Neural progenitor cell (in vitro differentiated cells): ENCODE results near the gene ATF3. TPM values are rescaled to one million over a fixed set of nuclear protein-coding genes. Genes with fewer than 3 reads are reported as not detected.

ENCODE experiments used
- DNase-seq: peaks from one replicate; pipeline ENCODE4 v3.0.0-alpha.2; 2016; ENCODE audit warnings: low spot score
- H2AFZ ChIP-seq: fragments of 200-600 bp; sonication (generic); replicated peaks from 2 replicates; pipeline ENCODE4 v1.6.1; 2016; ENCODE audit warnings: antibody characterized with exemption
- H3F3A ChIP-seq: fragments of 200-600 bp; sonication (generic); 2 replicates; pipeline ENCODE4 v1.6.1; 2016; ENCODE audit warnings: antibody characterized with exemption, low read depth
- H3K27ac ChIP-seq: fragments of 200-600 bp; sonication (generic); 2 replicates; pipeline ENCODE4 v1.5.1; 2016; ENCODE audit warnings: mild to moderate bottlenecking
- H3K27me3 ChIP-seq: fragments of 200-600 bp; sonication (generic); 2 replicates; pipeline ENCODE4 v1.6.1; 2016; ENCODE audit warnings: mild to moderate bottlenecking, moderate library complexity
- H3K36me3 ChIP-seq: fragments of 200-600 bp; sonication (generic); 2 replicates; pipeline ENCODE4 v1.5.1; 2016
- H3K4me1 ChIP-seq: fragments of 200-600 bp; sonication (generic); 2 replicates; pipeline ENCODE4 v1.6.1; 2016; ENCODE audit warnings: mixed run types
- H3K4me2 ChIP-seq: fragments of 200-600 bp; sonication (generic); 2 replicates; pipeline ENCODE4 v1.6.1; 2016
- H3K4me3 ChIP-seq: fragments of 200-600 bp; sonication (generic); 2 replicates; pipeline ENCODE4 v1.5.1; 2016
- H3K79me2 ChIP-seq: fragments of 200-600 bp; sonication (generic); 2 replicates; pipeline ENCODE4 v1.6.1; 2016; ENCODE audit warnings: low read depth
- H3K9ac ChIP-seq: fragments of 200-600 bp; sonication (generic); 2 replicates; pipeline ENCODE4 v1.6.1; 2016
- H3K9me3 ChIP-seq: fragments of 200-600 bp; sonication (generic); 2 replicates; pipeline ENCODE4 v1.5.1; 2016; ENCODE audit warnings: low read depth
- H4K20me1 ChIP-seq: fragments of 200-600 bp; sonication (generic); 2 replicates; pipeline ENCODE4 v1.6.1; 2016; ENCODE audit warnings: low read depth
- H3K27ac Mint-ChIP-seq: 3 replicates; pipeline ENCODE4 v1.8.0; 2021; ENCODE audit warnings: mixed read lengths
- H3K27me3 Mint-ChIP-seq: 2 replicates; pipeline ENCODE4 v1.8.0; 2022; ENCODE audit warnings: low read depth, mild to moderate bottlenecking, inconsistent platforms, moderate library complexity, mixed read lengths; ENCODE audit not compliant: insufficient read depth
- H3K36me3 Mint-ChIP-seq: 3 replicates; pipeline ENCODE4 v1.8.0; 2021; ENCODE audit warnings: mixed read lengths
- H3K4me1 Mint-ChIP-seq: 3 replicates; pipeline ENCODE4 v1.8.0; 2021; ENCODE audit warnings: mixed read lengths
- H3K4me3 Mint-ChIP-seq: 3 replicates; pipeline ENCODE4 v1.8.0; 2021; ENCODE audit warnings: mild to moderate bottlenecking, moderate library complexity, mixed read lengths
- H3K9me3 Mint-ChIP-seq: 3 replicates; pipeline ENCODE4 v1.8.0; 2020; ENCODE audit warnings: mixed read lengths
- EZH2 ChIP-seq: fragments of 200-600 bp; sonication (generic); IDR thresholded peaks from 2 replicates; pipeline ENCODE4 v1.6.1; 2017; ENCODE audit warnings: antibody characterized with exemption, mild to moderate bottlenecking, moderate library complexity
- EZH2phosphoT487 ChIP-seq: fragments of 200-600 bp; sonication (generic); IDR thresholded peaks from 2 replicates; pipeline ENCODE4 v1.6.1; 2017; ENCODE audit warnings: antibody characterized with exemption
- total RNA-seq: library from RNA; depleted of rRNA; stranded (reverse); fragments of >200 nt; gene quantifications from 2 replicates; pipeline ENCODE4 v1.2.3, GENCODE V29; 2015; ENCODE audit warnings: low replicate concordance
- TF ChIP-seq, protein P1 (sequence below): fragments of 200-600 bp; sonication (generic); IDR thresholded peaks from 2 replicates; pipeline ENCODE4 v1.5.1; 2017; ENCODE audit warnings: antibody characterized with exemption, mild to moderate bottlenecking

ATF3 gene
- total RNA-seq, 1 donor from 2014 or later, result 7.8 TPM

DNA sequence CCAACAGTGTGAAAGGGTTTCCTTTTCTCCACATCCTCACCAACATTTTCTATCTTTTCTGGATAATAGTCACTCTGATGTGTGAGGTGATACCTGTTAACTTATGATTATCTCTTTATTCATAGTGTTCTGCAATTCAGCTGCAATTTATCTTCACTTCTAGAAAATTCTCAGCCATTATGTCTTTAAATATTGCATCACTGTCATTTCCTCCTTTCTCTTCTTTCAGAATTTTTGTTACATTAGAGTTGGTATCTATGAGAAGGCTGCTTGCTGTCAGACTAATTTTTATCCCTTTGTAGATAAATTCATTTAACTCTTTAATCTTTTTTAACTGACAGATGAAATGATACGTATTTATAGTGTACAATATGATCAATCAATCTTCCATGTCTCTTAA, 30.5 kb upstream of the ATF3 start:
- H3K27ac Mint-ChIP-seq, result no peak overlapping the region
- no peak overlapping the region for H3K4me3 Mint-ChIP-seq
- no peak overlapping the region for H2AFZ ChIP-seq
- no peaks in the 10 kb centered on the region for H3K27me3 ChIP-seq
- H3K36me3 ChIP-seq, result no peaks in the 10 kb centered on the region
- no peaks in the 10 kb centered on the region for H3K79me2 ChIP-seq
- DNase-seq, result no peak
- no peak overlapping the region for H3K4me3 ChIP-seq
- no peak overlapping the region for H3K27ac ChIP-seq
- H3K9me3 ChIP-seq, result no peaks in the 10 kb centered on the region
- H3K4me2 ChIP-seq, result no peak overlapping the region
- peaks cover 8% of the 10 kb centered on the region for H3K9me3 Mint-ChIP-seq
- H3F3A ChIP-seq, result no peaks in the 10 kb centered on the region
- peaks cover 6% of the 10 kb centered on the region for H3K27me3 Mint-ChIP-seq
- H4K20me1 ChIP-seq, result no peaks in the 10 kb centered on the region
- H3K9ac ChIP-seq, result no peak overlapping the region
- H3K4me1 ChIP-seq, result no peaks in the 10 kb centered on the region
- no peaks in the 10 kb centered on the region for H3K36me3 Mint-ChIP-seq
- H3K4me1 Mint-ChIP-seq, result peaks cover 12% of the 10 kb centered on the region
- TF ChIP-seq EZH2 (no peak), EZH2phosphoT487 (no peak)
- TF ChIP-seq, protein P1, sequence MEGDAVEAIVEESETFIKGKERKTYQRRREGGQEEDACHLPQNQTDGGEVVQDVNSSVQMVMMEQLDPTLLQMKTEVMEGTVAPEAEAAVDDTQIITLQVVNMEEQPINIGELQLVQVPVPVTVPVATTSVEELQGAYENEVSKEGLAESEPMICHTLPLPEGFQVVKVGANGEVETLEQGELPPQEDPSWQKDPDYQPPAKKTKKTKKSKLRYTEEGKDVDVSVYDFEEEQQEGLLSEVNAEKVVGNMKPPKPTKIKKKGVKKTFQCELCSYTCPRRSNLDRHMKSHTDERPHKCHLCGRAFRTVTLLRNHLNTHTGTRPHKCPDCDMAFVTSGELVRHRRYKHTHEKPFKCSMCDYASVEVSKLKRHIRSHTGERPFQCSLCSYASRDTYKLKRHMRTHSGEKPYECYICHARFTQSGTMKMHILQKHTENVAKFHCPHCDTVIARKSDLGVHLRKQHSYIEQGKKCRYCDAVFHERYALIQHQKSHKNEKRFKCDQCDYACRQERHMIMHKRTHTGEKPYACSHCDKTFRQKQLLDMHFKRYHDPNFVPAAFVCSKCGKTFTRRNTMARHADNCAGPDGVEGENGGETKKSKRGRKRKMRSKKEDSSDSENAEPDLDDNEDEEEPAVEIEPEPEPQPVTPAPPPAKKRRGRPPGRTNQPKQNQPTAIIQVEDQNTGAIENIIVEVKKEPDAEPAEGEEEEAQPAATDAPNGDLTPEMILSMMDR, result no peak

GRCh38 chr1:212581034-212581433, 27.5 kb upstream of the ATF3 start:
- H3K27me3 Mint-ChIP-seq, result peaks cover 8% of the 10 kb centered on the region
- H3K27ac Mint-ChIP-seq, result no peak overlapping the region
- H4K20me1 ChIP-seq, result no peaks in the 10 kb centered on the region

DNA sequence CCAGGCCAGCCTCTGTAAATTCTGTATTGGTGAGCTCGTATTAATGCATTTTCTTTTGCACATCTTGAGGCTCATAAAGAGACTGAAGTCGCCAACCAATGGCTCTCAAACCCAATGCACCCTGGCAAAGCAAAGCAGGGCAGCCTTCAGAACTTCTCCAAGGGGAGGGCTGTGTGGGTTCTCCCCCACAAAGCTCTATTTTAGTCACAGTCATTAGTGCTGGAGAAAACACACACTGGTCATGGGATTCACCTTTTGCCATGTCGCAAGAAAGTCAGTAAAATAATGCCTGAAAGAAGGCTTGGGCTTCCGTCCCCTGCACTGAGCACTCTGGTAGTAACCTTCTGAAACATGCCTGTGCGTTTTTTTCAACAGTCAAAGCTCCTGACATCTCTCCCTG, 26.3 kb upstream of the ATF3 start:
- no peak for TF ChIP-seq EZH2phosphoT487
- no peak for TF ChIP-seq EZH2
- TF ChIP-seq, protein P1, result no peak
- Histone ChIP-seq H2AFZ (peak overlapping the region; percentile 62), H3K36me3 (no peaks in the 10 kb centered on the region), H3K27ac (no peak overlapping the region), H3K79me2 (no peaks in the 10 kb centered on the region), H3K9ac (no peak overlapping the region), H3K4me1 (peaks cover 8% of the 10 kb centered on the region), H3F3A (no peaks in the 10 kb centered on the region), H3K9me3 (no peaks in the 10 kb centered on the region), H3K4me3 (no peak overlapping the region), H3K27me3 (no peaks in the 10 kb centered on the region), H4K20me1 (no peaks in the 10 kb centered on the region), H3K4me2 (no peak overlapping the region)
- H3K27me3 Mint-ChIP-seq, result peaks cover 5% of the 10 kb centered on the region
- no peak overlapping the region for H3K27ac Mint-ChIP-seq
- H3K4me3 Mint-ChIP-seq, result no peak overlapping the region
- no peak for DNase-seq
- peaks cover 8% of the 10 kb centered on the region for H3K9me3 Mint-ChIP-seq
- H3K36me3 Mint-ChIP-seq, result no peaks in the 10 kb centered on the region
- H3K4me1 Mint-ChIP-seq, result peaks cover 28% of the 10 kb centered on the region

More at GRCh38 chr1:212581034-212581433, 27.5 kb upstream of the ATF3 start:
- TF ChIP-seq, protein P1, result no peak
- TF ChIP-seq EZH2phosphoT487, result no peak
- TF ChIP-seq EZH2, result no peak
- H3K9me3 Mint-ChIP-seq, result peaks cover 8% of the 10 kb centered on the region
- no peak overlapping the region for H3K4me3 Mint-ChIP-seq
- no peak overlapping the region for H2AFZ ChIP-seq
- no peaks in the 10 kb centered on the region for H3K36me3 ChIP-seq
- H3K36me3 Mint-ChIP-seq, result no peaks in the 10 kb centered on the region
- H3K79me2 ChIP-seq, result no peaks in the 10 kb centered on the region
- H3K9me3 ChIP-seq, result no peaks in the 10 kb centered on the region
- H3F3A ChIP-seq, result no peaks in the 10 kb centered on the region
- H3K27ac ChIP-seq, result no peak overlapping the region
- no peak overlapping the region for H3K9ac ChIP-seq
- no peaks in the 10 kb centered on the region for H3K27me3 ChIP-seq
- H3K4me1 Mint-ChIP-seq, result peaks cover 22% of the 10 kb centered on the region
- H3K4me2 ChIP-seq, result no peak overlapping the region
- no peaks in the 10 kb centered on the region for H3K4me1 ChIP-seq
- DNase-seq, result no peak
- H3K4me3 ChIP-seq, result no peak overlapping the region
